GM21723 (cell line): ENCODE results near the gene MAP3K2.

Source experiments
- ATAC-seq: cut with Tn5 transposase; IDR thresholded peaks from one replicate; pipeline ENCODE4 v1.9.1; 2021; ENCODE audit warnings: mild to moderate bottlenecking, moderate library complexity; ENCODE audit not compliant: unreplicated experiment

MAP3K2 gene

GRCh38 chr2:127387655-127388422 lies at the start of gene MAP3K2:
Gene MAP3K2, minus strand, starts transcription at chr2:127387975. Its CDS starts 44,846 bp downstream, at chr2:127343129.
- ATAC-seq: peak; percentile 76

GRCh38 chr2:127437056-127437455 lies 49.3 kb upstream of the MAP3K2 start:
- ATAC-seq: no peak

GRCh38 chr2:127434515-127434914 lies 46.7 kb upstream of the MAP3K2 start:
- no peak for ATAC-seq

GRCh38 chr2:127431408-127432023 lies 43.7 kb upstream of the MAP3K2 start:
- ATAC-seq: no peak

GRCh38 chr2:127429844-127430425 lies 42.2 kb upstream of the MAP3K2 start:
- no peak for ATAC-seq

- ATAC-seq: no peak
Observed at GRCh38 chr2:127429291-127429690, 41.5 kb upstream of the MAP3K2 start.

- ATAC-seq: no peak
Observed at GRCh38 chr2:127428815-127429109, 41.0 kb upstream of the MAP3K2 start.

GRCh38 chr2:127428057-127428814 lies 40.5 kb upstream of the MAP3K2 start:
- ATAC-seq: no peak

- no peak for ATAC-seq
Observed at GRCh38 chr2:127427376-127428056, 39.7 kb upstream of the MAP3K2 start.

GRCh38 chr2:127426501-127427354 lies 39.0 kb upstream of the MAP3K2 start:
- no peak for ATAC-seq

GRCh38 chr2:127425540-127426490 lies 38.0 kb upstream of the MAP3K2 start:
- no peak for ATAC-seq

GRCh38 chr2:127424598-127425520 lies 37.1 kb upstream of the MAP3K2 start:
- no peak for ATAC-seq

GRCh38 chr2:127423880-127424279 lies 36.1 kb upstream of the MAP3K2 start:
- ATAC-seq: no peak

- no peak for ATAC-seq
Observed at GRCh38 chr2:127423478-127423843, 35.7 kb upstream of the MAP3K2 start.

GRCh38 chr2:127422559-127423477 lies 35.0 kb upstream of the MAP3K2 start:
- ATAC-seq: no peak

GRCh38 chr2:127421871-127422558 lies 34.2 kb upstream of the MAP3K2 start:
- ATAC-seq: no peak
